HG03575 (cell line): ENCODE data around the gene TOGARAM2.

Experiments
- ATAC-seq: cut with Tn5 transposase; IDR thresholded peaks from one replicate; pipeline ENCODE4 v1.9.1; 2021; ENCODE audit not compliant: unreplicated experiment, insufficient number of reproducible peaks, low FRiP score; ENCODE audit errors: extremely low read depth

The TOGARAM2 gene

DNA sequence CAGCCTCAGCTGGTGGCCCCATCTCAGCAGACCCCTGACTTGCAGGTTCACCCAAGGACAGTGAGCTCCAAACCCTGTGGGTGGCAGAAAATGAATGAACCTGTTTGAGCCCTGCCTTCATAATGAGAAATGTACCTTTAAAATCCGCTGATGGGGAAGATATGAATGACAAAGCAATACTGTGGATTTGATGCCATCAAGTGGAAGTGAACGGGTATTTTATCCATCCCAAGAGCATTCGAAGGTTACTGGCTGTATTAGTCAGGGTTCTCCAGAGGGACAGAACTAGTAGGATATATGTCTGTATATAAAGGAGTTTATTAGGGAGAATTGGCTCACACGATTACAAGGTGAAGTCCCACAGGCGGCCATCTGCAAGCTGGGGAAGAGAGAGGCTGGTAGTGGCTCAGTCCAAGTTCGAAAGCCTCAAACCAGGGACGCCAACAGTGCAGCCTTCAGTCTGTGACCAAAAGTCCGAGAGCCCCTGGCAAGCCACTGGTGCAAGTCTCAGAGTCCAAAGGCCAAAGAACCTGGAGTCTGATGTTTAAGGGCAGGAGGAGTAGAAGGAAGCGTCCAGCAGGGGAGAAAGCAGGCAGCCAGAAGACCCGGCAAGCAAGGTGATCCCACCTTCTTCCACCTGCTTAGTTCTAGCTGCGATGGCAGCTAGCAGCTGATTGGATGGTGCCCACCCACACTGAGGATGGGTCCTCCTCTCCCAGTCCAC lies 32.1 kb downstream of the TOGARAM2 start:
- ATAC-seq: no peak

DNA sequence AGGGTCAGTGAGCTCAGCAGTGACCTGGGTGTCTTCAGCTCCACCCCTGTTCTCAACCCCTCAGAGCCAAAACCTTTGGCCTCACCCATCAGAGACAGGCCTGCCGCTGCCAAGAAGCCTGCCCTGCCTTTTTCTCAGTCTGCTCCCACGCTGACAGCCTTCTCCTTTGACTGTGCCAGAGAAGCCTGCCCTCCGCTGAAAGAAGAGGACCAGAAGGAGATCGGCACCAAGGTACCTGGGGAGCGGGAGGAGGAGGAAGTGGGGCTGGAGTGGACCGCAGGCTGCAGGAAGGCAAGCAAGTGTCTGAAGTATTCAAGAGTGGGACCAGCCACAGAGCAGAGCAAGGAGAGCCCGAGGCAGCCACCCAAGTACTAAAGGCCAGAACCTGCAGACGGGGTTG lies 33.2 kb downstream of the TOGARAM2 start:
- ATAC-seq: no peak

DNA sequence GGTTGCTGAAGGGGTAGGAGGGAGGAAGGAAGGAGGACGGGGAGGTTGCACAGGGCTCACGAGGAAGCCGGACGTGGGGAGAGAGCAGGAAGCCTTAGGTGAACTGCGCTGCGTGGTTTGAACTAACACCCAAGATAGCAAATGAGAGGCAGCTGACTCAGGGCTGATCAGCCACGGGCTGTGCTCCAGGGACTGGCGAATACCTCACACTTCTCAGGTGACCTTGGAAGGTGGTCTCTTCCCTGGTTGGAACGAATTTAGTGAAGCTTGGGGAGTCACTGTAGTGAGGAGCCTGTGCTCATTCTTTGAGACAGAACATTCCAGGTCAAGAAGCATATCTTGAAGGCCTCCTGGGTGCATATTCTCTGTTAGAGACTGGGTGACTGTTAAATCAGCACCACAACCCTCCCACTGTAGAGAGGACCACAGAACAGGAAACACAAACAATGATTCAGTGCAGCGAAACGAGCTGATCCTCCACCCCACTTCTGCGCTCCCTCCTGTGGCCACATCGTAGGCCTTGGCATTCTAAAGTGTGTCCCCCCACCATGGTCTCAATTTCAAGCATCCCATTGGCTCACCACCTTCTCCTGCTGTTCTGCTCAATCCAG lies 33.8 kb downstream of the TOGARAM2 start:
- no peak for ATAC-seq

DNA sequence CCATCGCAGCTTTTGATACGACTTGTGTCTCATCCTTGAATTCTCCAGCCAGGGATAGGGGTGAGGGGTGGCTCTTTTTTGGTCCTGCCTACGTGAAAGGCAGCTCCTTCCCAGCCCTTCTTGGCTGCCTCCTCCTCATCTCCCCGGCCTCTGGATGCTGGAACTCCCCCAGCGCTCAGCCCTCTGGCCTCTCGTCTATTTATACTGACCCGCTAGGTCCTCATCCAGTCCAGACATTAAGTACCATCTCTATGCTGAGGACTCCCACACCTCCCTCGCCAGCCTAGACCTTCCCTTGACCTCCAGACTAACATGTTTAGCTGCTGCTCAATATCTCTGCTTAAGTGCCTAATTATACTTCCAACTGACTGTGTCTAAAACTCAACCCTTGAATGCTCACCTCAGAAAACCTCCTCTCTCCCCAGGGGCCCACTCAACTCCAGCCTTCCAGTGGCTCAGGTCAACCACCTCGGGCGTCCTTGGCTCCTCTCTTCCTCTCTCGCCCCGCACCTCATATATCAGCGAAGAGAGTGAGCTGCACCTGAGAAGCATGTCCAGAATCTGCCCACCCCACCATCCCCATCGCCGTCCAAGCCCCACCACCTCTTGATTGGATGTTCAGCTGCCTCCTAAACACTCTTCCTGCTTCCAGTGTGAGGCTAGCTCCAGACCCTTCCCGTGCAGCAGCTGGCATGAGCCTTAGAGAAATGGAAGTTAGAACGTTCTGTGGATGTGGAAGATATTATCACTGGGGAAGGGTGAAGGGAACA lies 34.8 kb downstream of the TOGARAM2 start:
- ATAC-seq: no peak

DNA sequence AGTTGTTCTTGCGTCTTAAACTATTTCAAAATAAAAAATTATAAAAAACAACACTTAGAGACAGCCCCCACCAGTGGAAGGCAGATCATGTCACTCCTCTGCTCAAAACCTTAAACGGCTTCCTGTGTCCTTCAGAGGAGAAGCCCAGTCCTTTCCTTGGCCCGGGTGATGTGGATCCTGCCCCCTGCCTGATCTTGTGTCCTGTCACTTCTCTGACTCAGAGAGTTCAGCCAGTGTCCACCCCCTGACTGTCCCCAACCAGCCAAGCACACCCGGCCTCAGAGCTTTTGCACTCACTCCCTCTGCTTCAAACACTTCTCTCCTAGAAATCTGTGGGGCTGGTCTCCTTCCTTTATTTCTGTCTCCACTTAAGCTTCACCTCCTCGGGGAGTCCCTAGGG lies 35.4 kb downstream of the TOGARAM2 start:
- ATAC-seq: no peak

DNA sequence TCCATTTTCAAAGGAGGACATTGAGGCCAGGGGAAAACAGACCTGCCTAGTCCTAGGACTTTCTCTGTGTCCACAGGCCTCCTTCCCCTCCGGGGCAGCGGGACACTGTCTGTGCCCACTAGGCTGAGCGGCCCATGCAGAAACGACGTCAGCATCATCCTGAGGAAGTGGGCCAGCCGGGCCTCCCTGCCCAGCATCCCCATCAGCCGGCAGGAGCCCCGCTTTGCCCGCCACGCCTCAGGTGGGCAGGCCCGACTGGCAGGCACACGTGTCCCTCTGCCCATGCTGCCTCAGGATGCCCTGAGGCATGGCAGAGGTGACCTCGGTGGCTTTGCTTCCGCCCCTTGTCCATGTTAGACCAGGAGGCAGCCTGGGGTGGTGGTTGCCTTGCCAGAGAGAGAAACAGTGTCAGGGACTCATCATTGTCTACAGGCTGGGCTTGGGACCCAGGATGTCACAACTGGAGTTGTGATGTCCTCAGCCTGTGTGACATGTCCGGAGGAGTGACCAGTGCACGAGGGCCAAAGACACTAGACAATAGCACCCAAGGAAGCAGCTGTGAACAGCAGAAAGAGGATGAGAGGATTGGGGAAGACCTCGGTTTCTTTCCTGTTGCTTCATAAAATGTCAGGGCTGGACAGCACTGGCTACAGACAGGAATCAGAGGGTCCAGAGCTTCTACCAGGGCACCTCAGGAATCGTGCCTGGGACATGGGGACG lies 36.8 kb downstream of the TOGARAM2 start:
- ATAC-seq: no peak

DNA sequence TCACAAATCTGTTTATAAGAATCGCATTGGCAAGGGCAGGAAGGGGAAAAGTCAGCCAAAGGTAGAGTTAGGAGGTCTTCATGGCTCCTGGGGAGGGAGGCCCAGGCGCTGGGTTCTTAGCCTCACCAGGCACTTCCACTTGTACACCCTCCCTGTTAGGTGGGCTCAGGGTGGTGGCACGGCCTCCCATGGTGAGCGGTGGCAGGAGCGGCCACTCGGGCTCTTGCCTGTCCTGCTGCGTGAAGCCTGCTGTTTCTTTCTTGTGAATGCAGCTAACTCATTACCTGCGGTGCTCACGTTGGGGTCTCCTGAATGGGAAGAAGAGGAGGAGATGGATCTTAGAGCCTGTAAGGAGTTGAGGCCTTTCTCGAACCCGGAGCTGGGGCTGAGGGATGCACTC lies 40.8 kb downstream of the TOGARAM2 start:
- no peak for ATAC-seq

DNA sequence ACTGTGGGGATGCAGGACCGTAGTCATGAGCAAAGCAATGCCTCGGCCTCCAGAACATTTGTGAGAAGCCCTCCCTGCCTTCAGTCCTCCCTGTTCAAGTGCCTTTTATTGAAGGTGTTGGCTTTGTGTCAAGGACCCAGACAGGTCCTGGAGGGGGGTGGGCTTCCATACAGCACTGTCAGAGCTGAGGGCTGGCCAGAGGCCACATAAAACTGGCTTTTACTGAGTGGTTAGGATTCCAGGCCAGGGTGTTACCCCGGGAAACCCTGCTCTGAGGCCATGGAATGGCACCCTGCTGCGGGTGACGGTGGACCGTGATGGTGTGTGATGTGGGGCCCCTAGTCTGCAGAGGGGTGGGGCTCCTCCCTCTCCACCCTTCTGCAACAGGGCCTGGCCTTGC lies 41.6 kb downstream of the TOGARAM2 start:
- ATAC-seq: no peak

DNA sequence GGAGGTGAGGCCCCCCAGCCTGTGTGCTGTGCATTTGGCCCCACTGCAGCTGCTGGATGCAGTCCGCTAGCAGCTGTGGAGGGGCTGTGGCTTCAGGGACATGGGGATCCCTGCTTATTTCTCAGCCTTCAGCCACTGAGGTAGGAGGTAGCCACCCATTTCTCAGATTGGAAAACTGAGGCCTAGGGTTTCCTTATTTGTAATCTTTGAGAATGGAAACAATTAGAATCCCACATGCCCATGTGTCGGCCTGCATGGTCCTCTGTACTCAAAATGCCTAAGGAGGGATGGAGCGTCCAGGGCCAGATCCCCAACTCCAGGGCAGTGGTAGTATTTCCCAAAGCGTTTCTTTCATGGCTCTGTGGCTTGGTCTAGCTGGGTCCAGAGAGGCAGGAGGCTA lies 42.1 kb downstream of the TOGARAM2 start:
- ATAC-seq: no peak

DNA sequence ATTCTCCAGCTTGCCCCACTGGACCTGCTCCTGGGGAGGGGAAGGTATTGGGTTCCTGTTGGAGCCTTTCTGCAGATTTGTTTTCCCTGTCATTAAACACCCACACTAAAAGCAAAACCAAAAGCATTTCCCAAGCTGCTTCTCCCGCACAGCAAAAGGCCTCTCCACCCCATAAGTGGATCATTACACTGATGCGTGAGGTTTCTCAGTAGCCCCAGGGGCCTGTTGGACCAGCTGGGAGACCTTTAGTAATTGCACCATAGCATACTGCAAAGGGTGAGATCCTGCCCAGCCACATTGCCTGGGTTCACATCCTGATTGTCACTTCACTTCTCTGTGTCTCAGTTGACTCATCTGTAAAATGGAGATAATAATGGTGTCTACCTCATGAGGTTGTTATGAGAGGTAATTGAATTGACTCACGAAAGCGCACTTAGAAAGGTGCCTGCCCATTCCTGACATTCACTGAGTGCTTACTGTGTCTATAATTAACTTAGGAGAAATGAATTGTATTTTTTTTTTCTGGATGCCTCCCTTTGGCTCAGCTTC lies 43.9 kb downstream of the TOGARAM2 start:
- ATAC-seq: no peak

DNA sequence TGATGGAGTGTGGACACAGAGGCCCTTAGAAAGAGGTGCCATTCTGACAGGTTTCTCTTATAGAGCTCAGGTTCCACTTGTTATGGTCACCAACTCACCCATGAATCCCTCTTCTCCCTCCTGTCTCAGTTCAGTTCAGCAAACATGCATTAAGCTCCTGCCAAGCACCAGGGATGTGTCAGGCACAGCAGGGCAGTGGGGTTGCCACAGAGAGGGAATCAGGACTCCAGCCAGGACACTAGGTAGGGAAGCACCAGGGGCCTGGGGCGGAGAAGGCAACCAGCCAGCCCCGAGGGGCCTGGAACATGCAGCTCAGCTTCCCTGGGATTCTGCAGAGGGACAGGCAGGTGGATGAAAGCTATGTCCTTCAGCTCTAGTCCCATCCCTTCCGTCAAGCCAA lies 44.6 kb downstream of the TOGARAM2 start:
- no peak for ATAC-seq

DNA sequence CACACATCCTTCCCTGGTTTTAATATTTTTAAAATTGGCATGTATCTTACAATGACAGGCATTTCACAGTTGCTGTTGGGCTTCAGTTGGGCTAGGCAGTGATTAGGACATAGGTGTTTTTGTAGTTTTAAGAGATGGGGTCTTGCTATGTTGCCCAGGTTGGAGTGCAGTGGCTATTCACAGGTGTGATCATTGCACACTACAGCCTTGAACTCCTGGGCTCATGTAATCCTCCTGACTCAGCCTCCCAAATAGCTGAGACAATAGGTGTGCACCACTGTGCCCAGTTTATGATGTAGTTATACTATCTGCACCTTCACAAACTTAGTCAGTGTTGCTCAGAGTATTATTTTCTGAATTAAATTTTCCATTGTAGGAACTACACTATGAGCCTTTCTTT lies 49.9 kb downstream of the TOGARAM2 start:
- no peak for ATAC-seq

DNA sequence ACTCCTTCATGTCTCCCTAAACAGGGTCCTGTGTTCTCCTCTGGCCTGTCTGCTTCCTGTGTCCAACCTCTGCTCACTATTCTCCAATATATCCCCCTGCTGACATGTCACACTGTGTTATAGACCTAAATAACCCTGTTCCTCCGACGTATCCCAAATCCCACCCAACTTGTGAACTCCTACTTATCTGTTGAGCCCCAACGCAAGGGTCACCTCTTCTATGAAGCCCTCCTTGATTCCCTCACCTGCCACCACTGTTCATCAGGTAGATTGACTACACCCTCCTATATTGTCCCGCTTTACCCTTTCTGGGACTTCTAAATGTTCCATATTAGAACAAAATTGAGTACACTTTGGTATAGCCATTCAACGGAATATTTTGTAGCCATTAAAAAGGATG lies 51.1 kb downstream of the TOGARAM2 start:
- ATAC-seq: no peak

DNA sequence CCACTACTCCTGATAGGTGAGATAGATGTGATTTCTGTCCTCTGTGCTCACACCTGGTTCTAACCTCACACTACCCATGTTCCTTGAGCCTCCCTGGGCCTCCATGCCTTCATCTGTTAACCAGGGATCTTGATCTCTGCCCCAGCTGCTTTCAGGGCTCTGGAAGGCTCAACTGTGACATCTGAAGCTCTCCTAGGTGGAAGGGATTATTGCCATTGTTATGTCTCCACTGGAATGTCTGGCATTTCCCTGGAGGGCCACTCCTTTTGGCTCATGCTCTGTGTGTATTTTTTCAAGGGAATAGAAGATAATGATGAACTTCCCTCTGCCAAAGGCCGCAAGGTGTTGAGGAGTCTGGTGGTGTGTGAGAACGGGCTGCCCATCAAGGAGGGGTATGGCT lies 52.1 kb downstream of the TOGARAM2 start:
- ATAC-seq: no peak

DNA sequence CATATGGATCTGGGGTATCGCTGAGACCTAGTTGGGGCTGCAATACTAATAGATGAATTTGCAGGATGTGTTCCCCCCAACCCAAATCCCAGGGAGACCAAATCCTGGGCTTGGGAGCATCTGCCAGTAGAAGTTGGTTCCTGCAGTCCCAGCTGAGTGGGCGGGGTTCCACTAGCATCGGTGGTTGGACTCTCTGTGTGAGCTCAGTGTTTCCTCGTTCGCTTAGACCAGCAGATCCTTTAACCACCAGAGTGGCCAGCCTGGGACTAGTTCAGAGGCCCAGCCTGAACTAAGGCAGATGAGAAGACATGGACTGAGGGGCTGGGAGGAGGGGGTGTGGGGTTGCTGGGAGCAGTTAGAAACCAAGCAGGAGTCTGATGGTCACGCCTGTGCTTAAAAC lies 52.6 kb downstream of the TOGARAM2 start:
- no peak for ATAC-seq

DNA sequence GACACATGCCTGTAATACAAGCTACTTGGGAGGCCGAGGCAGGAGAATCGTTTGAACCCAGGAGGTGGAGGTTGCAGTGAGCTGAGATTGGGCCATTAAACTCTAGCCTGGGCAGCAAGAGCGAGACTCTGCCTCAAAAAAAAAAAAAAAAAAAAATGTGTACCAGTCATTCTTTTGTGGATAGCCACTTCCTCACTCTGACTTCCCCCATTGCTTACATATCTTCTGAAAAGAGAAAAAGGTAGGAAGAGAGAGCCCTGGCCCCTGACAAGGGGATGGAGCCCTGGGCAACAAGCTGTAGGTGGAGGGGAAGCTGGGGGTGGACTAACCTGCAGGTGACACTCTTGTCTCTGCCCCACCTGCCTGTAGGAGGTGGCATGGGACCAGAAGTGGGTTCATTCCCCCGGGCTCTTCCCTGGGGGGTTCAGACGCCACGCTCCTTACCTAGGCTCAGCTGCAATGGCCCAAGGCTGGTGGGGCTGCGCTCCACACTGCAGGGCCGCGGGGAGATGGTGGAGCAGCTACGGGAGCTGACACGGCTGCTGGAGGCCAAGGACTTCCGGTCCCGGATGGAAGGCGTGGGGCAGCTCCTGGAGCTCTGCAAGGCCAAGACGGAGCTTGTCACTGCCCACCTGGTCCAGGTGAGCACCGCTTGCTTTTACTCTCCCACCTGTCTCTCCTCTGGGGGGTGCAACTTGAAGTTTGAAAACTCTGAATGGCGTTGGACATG lies 54.1 kb downstream of the TOGARAM2 start:
- ATAC-seq: no peak

DNA sequence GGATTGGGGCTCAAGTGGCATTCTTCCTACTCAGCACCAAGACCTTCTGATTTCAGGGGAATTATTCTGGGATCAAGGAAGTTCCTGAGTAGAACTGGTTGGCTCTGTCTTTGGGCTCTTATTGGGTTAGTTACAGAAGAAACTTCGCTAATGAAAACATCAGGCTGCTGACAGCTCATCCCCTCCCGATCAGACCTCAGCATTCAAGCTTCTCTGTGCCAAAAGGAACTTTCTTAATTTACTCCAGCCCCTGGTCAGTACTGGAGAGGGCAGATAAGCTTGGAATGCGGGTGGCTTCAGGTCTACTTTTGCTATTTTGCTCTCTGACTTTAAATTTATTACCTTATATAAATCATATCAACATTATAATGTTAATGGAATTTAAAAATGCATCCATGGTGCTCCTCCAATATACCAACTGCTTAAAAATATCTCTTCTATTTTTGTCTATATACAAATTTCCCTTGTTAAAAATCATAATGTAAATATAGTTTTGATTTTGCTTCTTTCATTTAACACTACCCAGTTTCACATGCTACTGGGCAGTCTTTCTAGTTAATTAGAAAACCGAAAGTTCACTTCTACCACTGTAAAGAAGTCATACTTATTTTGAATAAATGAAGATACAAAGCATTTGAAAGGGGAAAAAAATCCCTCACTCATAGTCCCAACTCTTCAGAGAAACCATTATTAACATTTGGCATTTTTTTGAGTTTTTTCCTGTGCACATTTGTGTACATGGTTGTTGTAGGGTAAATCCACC lies 58.8 kb downstream of the TOGARAM2 start:
- no peak for ATAC-seq

DNA sequence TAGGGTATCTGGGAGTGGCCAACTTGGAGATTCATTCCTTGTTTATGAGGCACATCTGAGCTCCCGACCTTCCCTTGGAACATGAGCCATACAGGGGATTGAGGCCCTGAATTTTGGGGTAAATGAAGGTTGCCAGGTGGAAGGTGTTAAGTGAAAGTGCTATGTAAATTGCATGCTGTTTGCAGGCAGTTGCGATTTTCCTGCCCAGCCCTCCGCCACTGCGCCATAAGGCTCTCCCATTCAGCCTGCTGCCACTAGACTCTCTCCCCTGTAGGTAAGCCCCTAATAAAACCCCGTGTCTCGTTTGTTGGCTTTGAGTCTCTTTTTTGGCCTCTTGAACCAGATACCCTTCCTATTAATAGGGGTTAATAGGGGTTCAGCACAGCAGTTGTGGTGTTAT lies 59.5 kb downstream of the TOGARAM2 start:
- ATAC-seq: no peak
